Common myeloid progenitor, CD34-positive (primary cell): ENCODE data around the gene HOMER1.
A peak's percentile ranks its signal among the peaks of the same experiment; 100 is the strongest.

Experiments
- CTCF ChIA-PET: fragments of 350-600 bp; sonication (Branson Sonifier 250); formaldehyde crosslinking; loops from one replicate; lab custom pipeline; 2021; ENCODE audit warnings: antibody characterized with exemption; lab: Charles Lee
- POLR2A ChIA-PET: fragments of 350-600 bp; sonication (Branson Sonifier 250); formaldehyde crosslinking; loops from one replicate; lab custom pipeline; 2021; ENCODE audit warnings: antibody characterized with exemption; lab: Charles Lee
- DNase-seq, 3 donors: peaks; one replicate each; pipeline versions ENCODE4 v3.0.0 to v3.0.0-alpha.2; 2013
- H3K27ac ChIP-seq, 2 experiments: 1 replicate in 1 of 2; 2 replicates in 1 of 2; pipeline ENCODE4 v1.7.0; 2013; ENCODE audit warnings: inconsistent platforms in 2 of 2, low read length in 2 of 2, mild to moderate bottlenecking in 2 of 2, low read depth in 1 of 2, moderate library complexity in 1 of 2; ENCODE audit not compliant: severe bottlenecking in 2 of 2, insufficient read depth in 1 of 2, poor library complexity in 1 of 2
- H3K27me3 ChIP-seq, 5 experiments: replicated peaks in 2 of 5; 1 replicate in 3 of 5; 2 replicates in 2 of 5; pipeline versions ENCODE4 v1.6.1 to v1.7.0; 2013; ENCODE audit warnings: low read length in 4 of 5, mild to moderate bottlenecking in 2 of 5, moderate library complexity in 2 of 5, inconsistent platforms in 1 of 5; ENCODE audit not compliant: insufficient read depth in 5 of 5, control insufficient read depth in 4 of 5
- H3K36me3 ChIP-seq, 4 experiments: 1 replicate in 2 of 4; 2 replicates in 2 of 4; pipeline versions ENCODE4 v1.6.1 to v1.7.0; 2013; ENCODE audit warnings: low read length in 3 of 4, control low read depth in 1 of 4, mild to moderate bottlenecking in 1 of 4; ENCODE audit not compliant: control insufficient read depth in 4 of 4, insufficient read depth in 4 of 4
- H3K4me1 ChIP-seq, 4 experiments: 1 replicate in 3 of 4; 2 replicates in 1 of 4; pipeline versions ENCODE4 v1.6.1 to v1.7.1; 2013; ENCODE audit warnings: low read length in 3 of 4, mild to moderate bottlenecking in 3 of 4, control low read depth in 1 of 4, inconsistent platforms in 1 of 4, moderate library complexity in 1 of 4; ENCODE audit not compliant: control insufficient read depth in 4 of 4, insufficient read depth in 4 of 4; ENCODE audit errors: control extremely low read depth in 1 of 4
- H3K4me3 ChIP-seq, 7 experiments: 1 replicate in 4 of 7; 2 replicates in 3 of 7; pipeline versions ENCODE4 v1.5.1 to v1.7.0; 2013; ENCODE audit warnings: mild to moderate bottlenecking in 7 of 7, low read length in 6 of 7, moderate library complexity in 6 of 7, inconsistent platforms in 2 of 7, low read depth in 2 of 7, control low read depth in 1 of 7; ENCODE audit not compliant: insufficient read depth in 4 of 7, control insufficient read depth in 1 of 7; ENCODE audit errors: extremely low read depth in 1 of 7
- H3K9me3 ChIP-seq, 5 experiments: 1 replicate in 4 of 5; 2 replicates in 1 of 5; pipeline versions ENCODE4 v1.6.1 to v1.7.1; 2013; ENCODE audit warnings: low read length in 4 of 5, mild to moderate bottlenecking in 2 of 5, inconsistent platforms in 1 of 5, low read depth in 1 of 5, moderate library complexity in 1 of 5; ENCODE audit not compliant: control insufficient read depth in 4 of 5, insufficient read depth in 2 of 5; ENCODE audit errors: control extremely low read depth in 1 of 5
- WGBS: methylation state at CpG from one replicate; pipeline ENCODE4 v1.1.5; 2013; ENCODE audit not compliant: insufficient coverage; 5-methylcytosine and 5-hydroxymethylcytosine counted together

Gene HOMER1

DNA sequence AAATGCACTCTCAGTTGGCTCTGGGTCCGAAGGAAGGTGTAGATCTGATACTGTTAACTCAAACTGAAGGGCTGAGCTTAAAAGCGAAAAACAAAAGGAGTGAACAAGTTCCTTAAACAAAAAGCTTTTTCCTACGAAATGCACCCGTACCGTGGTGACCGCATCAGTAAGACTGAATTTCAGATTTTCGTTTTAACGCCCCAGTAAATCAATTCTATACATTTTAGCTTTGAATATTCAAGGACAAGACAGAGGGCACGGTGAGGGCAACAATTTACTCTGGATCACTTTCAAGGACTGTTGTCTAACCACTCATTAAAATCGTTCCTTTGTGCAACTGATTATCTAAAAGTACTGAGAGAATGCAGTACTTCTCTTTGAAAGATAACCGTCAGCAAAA is 1.9 kb downstream of the HOMER1 start:
- Histone ChIP-seq H3K4me1 (peaks cover 8 to 26% (median 19%) of the 10 kb centered on the region in 4 experiments), H3K9me3 (no peaks in the 10 kb centered on the region), H3K36me3 (no peaks in the 10 kb centered on the region), H3K27ac (no peak overlapping the region), H3K27me3 (peaks cover 19 to 63% (median 44%) of the 10 kb centered on the region in 5 experiments), H3K4me3 (peak overlapping the region in 1 of 7 experiments; percentile 73)
- ChIA-PET POLR2A (interaction anchor here (0.6 kb wide), 1 partner anchor 1332 kb away, joined by 3 read pairs; no protein-coding TSS in a partner anchor), CTCF (interaction anchor here (1.6 kb wide), 1 partner anchor 48 kb away, joined by 3 read pairs; no protein-coding TSS in a partner anchor)
- 4% methylated on average over 10 of the region's 11 CpGs for WGBS
- peak in 2 of 3 donors; percentile 45 to 54 for DNase-seq

DNA sequence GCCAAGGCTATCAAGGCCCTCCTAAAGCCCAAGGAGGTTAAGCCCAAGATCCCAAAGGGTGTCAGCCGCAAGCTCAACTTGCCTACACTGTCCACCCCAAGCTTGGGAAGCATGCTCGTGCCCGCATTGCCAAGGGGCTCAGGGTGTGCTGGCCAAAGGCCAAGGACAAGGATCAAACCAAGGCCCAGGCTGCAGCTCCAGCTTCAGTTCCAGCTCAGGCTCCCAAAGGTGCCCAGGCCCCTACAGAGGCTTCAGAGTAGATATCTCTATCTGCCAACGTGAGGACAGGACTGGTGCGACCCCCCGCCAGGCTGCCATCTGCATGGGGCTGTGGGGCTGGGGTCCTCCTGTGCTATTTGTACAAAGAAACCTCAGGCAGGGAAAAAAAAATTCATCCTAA is 3.3 kb downstream of the HOMER1 start:
- peaks cover 8 to 26% (median 19%) of the 10 kb centered on the region in 4 experiments for H3K4me1 ChIP-seq
- H3K27ac ChIP-seq, result no peak overlapping the region
- H3K27me3 ChIP-seq, result peaks cover 19 to 58% (median 42%) of the 10 kb centered on the region in 5 experiments
- ChIA-PET POLR2A (interaction anchor here (0.6 kb wide), 1 partner anchor 105 kb away, joined by 3 read pairs; no protein-coding TSS in a partner anchor), CTCF (interaction anchor here (1.1 kb wide), 1 partner anchor 16 kb away, joined by 3 read pairs; no protein-coding TSS in a partner anchor)
- WGBS, result 94% methylated on average over 6 of the region's 6 CpGs
- DNase-seq, result no peak
- H3K9me3 ChIP-seq, result no peaks in the 10 kb centered on the region
- H3K36me3 ChIP-seq, result no peaks in the 10 kb centered on the region
- H3K4me3 ChIP-seq, result no peak overlapping the region

DNA sequence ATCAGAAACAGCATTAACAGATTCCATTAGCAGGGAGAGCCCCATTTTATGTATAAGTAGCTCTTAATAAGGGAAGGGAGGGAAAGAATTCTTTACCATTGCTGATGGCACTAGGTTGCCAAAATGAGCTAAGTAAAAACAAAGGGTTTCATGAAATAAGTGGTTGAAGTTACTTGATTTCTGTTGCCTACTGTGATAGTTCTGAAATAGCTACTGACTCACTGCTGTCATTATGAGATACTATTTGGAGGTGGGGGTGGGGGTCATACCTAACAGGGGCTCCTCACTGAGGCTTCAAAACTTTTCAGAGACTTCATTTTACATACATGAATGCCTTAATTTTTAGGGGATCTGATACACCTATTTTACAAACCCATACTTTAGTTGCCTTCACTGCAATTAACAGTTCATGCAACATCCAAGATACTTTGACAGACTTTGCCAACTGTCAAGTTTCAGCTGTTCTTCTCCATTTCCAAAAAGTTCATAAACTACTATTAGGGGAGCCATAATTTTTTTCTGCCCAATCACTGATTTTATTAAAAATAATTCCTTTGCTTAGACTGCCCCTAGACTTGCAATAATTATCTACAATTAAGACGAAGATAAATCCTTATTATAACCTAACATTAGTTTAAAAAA is 4.6 kb downstream of the HOMER1 start:
- Histone ChIP-seq H3K4me1 (peaks cover 5 to 19% (median 14%) of the 10 kb centered on the region in 4 experiments), H3K36me3 (no peaks in the 10 kb centered on the region), H3K27me3 (peaks cover 19 to 58% (median 40%) of the 10 kb centered on the region in 5 experiments), H3K4me3 (no peak overlapping the region), H3K27ac (no peak overlapping the region), H3K9me3 (no peaks in the 10 kb centered on the region)
- WGBS, result no CpG with 5 or more reads among the region's 1 CpG
- CTCF ChIA-PET, result no interaction called here
- POLR2A ChIA-PET, result no interaction called here
- no peak for DNase-seq

DNA sequence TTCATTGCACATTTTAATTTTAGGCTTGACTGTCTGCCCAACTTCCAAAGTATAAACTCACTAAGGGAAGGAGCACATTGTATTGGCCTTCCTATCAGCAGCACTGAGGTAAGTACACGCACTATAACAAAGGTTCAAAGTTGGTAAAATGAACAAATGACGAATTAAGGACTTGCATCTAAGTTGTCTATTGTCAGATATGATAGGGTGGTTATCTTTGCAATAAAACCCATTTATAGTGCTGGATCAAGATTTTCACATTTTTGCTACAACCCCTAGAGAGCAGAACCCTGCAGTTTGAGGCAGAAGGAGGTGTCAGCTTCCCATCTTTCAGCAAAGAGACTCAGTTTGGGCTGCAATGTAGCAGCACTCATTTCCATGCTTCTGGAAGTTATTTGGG is 5.1 kb downstream of the HOMER1 start:
- H3K4me1 ChIP-seq, result peaks cover 5 to 16% (median 11%) of the 10 kb centered on the region in 4 experiments
- no peak overlapping the region for H3K4me3 ChIP-seq
- ChIA-PET CTCF (interaction anchor here (1.0 kb wide), 1 partner anchor 10 kb away, joined by 3 read pairs; no protein-coding TSS in a partner anchor), POLR2A (no interaction called here)
- no peaks in the 10 kb centered on the region for H3K9me3 ChIP-seq
- no peak overlapping the region for H3K27ac ChIP-seq
- 100% methylated on average over 1 of the region's 2 CpGs for whole genome bisulfite sequencing
- peaks cover 19 to 58% (median 40%) of the 10 kb centered on the region in 5 experiments for H3K27me3 ChIP-seq
- no peaks in the 10 kb centered on the region for H3K36me3 ChIP-seq
- DNase-seq, result no peak

DNA sequence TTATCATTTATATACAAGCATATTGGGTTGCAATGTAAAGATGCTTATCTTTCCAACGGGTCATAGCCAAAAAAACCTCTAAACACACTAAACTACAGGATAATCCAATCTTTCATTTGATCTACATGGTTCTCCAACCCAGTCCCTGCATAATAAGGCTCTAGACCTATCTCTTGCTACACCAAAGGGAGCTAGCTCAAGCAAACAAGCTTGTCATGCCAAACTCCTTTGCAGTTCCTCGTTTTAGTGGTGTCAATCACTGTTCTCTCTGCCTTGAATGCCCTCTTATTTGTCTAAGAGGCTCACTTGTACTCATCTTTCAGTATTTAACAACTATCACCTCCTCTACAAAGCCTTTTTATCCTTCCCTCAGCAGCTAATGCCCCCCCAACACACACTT is 5.6 kb downstream of the HOMER1 start:
- Histone ChIP-seq H3K4me3 (no peak overlapping the region), H3K27ac (no peak overlapping the region), H3K4me1 (peaks cover 5 to 12% (median 7%) of the 10 kb centered on the region in 4 experiments), H3K27me3 (peaks cover 19 to 57% (median 40%) of the 10 kb centered on the region in 5 experiments), H3K9me3 (no peaks in the 10 kb centered on the region), H3K36me3 (no peaks in the 10 kb centered on the region)
- WGBS, result 25% methylated on average over 2 of the region's 2 CpGs
- ChIA-PET CTCF (interaction anchor here (1.0 kb wide), 1 partner anchor 9 kb away, joined by 3 read pairs; no protein-coding TSS in a partner anchor), POLR2A (no interaction called here)
- peak in 2 of 3 donors; percentile 10 to 16 for DNase-seq

DNA sequence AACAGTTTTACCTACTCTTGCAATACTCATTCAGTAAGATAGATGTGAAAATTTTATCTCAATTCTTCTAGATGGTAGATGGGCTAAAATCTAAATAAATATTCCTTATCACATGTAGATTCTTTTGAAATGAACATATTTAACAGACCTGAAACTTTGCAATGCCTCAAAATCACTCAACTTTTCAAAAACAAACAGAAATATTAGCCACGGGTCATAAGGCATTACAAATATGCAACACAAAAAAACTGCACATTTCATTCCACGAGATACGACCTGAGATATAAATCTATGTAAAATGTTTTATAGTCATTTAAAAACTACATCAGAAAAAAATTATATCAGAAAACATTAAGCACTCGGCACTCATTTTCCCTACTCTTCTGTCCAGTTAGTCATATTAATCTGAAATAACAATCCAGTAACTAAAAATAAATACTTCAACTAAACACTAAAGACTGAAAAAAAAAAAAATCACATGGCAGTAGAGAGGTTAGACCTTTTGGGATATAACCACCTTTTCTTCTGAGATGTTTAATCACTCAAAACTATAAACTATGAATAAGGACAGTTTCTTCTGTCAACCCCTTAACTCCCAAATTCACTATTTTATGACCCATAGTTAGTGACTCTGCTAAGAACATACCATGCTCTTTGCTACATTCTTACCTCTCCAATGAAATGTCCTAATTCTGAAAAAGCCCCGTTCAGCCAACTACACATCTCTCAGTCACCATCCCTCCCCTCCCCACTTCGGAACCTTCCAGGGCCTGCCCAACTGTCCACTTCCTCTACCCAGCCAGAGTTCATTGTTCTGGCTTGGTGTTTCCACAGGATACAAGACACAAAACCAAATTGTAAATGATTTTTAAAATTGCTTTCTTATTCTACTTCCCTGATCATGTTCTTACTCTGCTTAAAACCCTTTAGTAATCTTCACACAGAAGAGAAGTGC is 6.4 kb downstream of the HOMER1 start:
- Histone ChIP-seq H3K4me1 (peaks cover 0 to 4% (median 0%) of the 10 kb centered on the region in 4 experiments), H3K36me3 (no peaks in the 10 kb centered on the region), H3K27me3 (peaks cover 14 to 48% (median 33%) of the 10 kb centered on the region in 5 experiments), H3K4me3 (no peak overlapping the region), H3K9me3 (no peaks in the 10 kb centered on the region), H3K27ac (no peak overlapping the region)
- CTCF ChIA-PET, result interaction anchor here (1.0 kb wide), 1 partner anchor 9 kb away, joined by 3 read pairs; no protein-coding TSS in a partner anchor
- WGBS, result 66% methylated on average over 2 of the region's 6 CpGs
- POLR2A ChIA-PET, result no interaction called here
- DNase-seq, result no peak
